GM12865 (cell line): ENCODE data around the gene HIRA.

ENCODE experiments used
- DNase-seq: peaks from one replicate; pipeline ENCODE4 v3.0.0; 2010; ENCODE audit warnings: low read depth
- H3K4me3 ChIP-seq: 2 replicates; pipeline ENCODE4 v1.5.1; 2011; ENCODE audit warnings: mild to moderate bottlenecking, low read depth, low read length, control low read depth
- TF ChIP-seq, protein P1 (sequence below): IDR thresholded peaks from 2 replicates; pipeline ENCODE4 v1.5.1; 2011; ENCODE audit warnings: low read length, control low read depth, low read depth, inconsistent platforms; ENCODE audit not compliant: insufficient read depth; ENCODE audit errors: missing control alignments

The HIRA gene

GRCh38 chr22:19432133-19432851, 759 bp upstream of the HIRA start, which contains the start of gene MRPL40:
TSS of gene MRPL40 (plus strand) at chr22:19432545. CDS start at chr22:19432555, 10 bp downstream.
- TF ChIP-seq, protein P1, sequence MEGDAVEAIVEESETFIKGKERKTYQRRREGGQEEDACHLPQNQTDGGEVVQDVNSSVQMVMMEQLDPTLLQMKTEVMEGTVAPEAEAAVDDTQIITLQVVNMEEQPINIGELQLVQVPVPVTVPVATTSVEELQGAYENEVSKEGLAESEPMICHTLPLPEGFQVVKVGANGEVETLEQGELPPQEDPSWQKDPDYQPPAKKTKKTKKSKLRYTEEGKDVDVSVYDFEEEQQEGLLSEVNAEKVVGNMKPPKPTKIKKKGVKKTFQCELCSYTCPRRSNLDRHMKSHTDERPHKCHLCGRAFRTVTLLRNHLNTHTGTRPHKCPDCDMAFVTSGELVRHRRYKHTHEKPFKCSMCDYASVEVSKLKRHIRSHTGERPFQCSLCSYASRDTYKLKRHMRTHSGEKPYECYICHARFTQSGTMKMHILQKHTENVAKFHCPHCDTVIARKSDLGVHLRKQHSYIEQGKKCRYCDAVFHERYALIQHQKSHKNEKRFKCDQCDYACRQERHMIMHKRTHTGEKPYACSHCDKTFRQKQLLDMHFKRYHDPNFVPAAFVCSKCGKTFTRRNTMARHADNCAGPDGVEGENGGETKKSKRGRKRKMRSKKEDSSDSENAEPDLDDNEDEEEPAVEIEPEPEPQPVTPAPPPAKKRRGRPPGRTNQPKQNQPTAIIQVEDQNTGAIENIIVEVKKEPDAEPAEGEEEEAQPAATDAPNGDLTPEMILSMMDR: no peak
- peak; percentile 98 for DNase-seq
- H3K4me3 ChIP-seq: peak within 1 kb of the TSS; percentile 94

DNA sequence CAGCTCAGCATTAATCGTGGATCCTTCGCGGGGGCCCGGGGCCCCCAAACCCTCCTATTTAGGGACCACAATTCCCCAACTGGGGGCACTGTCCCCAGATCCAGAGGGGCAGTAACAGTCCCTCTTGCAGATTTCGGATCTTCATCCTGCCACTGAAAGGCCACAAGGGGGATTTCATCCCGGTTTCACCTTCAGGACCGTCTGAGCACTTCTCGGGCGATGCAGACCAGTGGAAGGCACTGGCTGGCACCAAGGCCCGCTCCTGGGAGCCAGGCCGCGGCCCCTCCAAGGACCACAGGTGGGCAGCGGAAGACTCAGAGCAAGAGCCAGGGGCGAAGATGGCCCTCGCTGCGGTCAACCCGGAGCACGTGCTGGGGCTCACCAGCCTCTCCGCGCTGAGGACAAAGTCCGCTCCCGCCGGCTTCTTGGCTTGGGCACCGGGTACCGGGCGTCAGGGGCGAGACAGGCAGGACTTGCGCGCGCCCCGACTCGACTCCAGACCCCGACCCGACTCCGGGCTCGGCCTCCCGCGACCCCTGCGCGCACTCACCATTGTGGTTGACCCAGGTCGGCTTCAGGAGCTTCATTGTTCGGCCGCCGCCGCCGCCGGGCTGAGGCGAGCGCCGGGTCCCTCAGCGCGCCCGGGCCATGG, 517 bp downstream of the HIRA start:
- peak; percentile 47 for DNase-seq
- H3K4me3 ChIP-seq: peak overlapping the region; percentile 86
- TF ChIP-seq, protein P1: no peak

DNA sequence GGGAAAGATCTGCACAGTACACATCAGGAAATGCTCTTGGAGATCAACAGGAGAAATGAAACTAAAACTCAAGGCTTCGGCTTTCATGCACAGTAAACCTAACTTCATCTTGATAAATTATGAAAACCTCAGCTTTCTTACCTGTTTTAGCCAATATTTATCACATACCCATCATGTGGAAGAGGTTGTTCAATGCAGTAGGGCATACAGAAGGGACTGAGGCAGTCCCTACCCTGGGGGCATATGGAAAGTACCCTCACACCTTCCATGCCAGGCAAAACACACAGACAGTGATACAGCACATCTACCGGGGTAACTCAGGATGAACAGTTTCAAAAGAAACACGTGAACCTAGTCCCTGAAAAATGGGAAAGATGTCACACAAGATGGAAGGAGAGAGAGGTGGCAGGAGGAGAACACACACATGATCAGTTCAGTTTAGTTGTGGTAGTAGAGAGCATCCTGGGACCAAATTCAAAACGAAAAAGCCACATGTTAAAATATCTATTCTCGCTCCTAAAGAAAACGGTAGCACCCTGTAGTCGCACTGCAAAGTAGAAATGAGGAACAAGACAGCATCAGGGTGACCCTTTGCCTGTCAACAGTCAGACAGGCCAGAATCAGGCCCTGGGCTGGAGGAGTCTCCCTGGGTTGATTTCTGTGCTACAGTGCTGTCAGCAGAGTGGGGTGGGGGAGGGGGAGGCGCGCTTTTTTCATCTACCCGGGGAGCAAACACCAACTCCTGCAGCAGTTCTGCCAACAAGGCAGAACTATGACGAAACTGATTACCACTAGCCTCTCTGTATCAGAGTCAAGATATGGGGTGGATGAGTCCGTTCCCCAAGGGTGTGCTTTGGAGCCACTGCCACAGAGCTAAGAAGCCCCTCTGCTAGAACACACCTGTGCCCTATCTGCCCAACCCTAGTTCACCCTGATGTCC, 1.3 kb downstream of the HIRA start:
- TF ChIP-seq, protein P1: no peak
- H3K4me3 ChIP-seq: peak overlapping the region; percentile 86
- DNase-seq: peak; percentile 60

DNA sequence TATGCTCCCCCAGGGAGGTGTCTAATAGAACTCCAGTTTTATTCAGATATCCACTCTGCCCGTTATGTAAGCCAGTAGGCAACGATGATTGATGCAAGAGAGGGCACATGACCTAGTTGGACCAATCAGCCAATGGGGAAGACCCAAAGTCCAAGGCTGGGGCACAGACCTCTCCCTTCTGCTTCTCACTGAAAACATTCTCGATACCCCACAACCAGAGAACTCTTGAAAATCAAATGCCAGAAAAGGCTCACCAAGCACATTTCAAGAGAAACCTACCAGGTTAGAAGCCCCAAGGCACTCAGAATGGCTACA, 7.4 kb downstream of the HIRA start:
- DNase-seq: no peak
- H3K4me3 ChIP-seq: no peak overlapping the region
- TF ChIP-seq, protein P1: no peak

GRCh38 chr22:19422440-19423301, 8.9 kb downstream of the HIRA start:
- TF ChIP-seq, protein P1: no peak
- DNase-seq: no peak
- H3K4me3 ChIP-seq: no peak overlapping the region

DNA sequence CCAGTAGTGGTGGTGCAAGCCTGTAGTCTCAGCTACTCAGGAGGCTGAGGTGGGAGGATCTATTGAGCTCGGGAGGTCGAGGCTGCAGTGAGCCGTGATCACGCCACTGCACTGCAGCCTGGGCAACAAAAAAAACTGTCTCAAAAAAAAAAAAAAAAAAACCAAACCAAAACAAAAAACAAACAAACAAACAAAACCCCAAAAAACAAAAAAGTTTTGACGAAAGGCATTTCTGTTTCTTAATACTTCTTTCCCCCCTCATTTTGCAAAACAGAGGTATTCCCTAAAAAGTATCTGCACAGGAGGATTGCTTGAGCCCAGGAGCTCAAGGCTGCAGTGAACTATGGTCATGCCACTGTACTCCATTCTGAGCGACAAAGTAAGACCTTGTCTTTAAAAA, 11.2 kb downstream of the HIRA start:
- TF ChIP-seq, protein P1: no peak

More for the DNA sequence above, 11.2 kb downstream of the HIRA start:
- no peak overlapping the region for H3K4me3 ChIP-seq
- DNase-seq: no peak
